ENCODE results near the gene ATAD2B.
A peak's percentile ranks its signal among the peaks of the same experiment; 100 is the strongest.
"Not testable (repeated sequence)": the region's sequence is repeated elsewhere in the genome, so short reads cannot be mapped to it uniquely, and the experiment has no call there.

Gene ATAD2B

DNA sequence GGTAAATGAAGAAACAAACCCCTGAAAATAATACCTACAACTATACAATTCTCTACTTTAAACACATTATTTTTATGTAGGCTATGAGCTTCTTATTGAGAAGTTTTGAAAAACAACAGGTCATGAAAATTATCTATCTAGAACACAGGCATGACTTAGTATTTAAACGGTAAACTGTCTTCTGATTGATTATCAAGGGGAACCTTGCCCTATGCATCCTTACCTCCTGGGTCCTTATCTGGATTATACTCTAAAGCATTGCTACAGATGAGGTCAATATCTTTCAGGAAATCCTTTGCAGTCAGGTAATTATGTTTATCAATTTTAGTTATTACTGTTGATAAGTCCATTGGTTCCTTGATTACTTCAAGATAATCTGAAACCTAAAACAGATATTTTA lies 144.3 kb downstream of the ATAD2B start:
- no peak for DNase-seq

DNA sequence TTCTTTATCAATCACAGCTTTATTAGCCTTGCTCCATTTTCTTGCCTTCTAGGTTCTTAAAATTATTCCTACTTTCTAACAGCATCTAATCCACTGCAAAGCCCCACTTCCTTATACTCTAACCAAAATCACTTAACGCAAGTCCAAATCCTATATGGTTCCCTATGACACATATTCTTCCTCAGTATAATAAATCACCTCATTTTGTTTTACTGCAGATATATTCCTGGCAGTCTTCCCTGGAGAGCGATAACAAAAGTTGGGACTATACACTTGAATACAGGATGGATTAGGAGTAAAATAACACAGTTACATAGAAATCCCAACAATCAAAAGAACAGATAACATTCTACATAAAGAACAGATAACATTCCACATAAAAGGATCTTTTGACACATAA lies 144.8 kb downstream of the ATAD2B start:
- no peak for DNase-seq

DNA sequence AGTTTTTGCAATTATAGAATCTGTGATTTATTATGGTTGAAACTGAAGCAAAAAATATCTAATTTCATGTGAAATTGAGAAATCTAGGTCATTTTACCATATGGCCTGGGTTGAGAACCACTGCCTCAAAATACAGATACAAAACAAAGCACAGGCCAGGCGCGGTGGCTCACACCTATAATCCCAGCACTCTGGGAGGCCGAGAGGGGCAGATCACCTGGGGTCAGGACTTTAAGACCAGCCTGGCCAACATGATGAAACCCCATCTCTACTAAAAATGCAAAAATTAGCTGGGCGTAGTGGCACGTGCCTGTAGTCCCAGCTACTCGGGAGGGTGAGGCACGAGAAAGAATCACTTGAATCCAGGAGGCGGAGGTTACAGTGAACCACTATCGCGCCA lies 146.5 kb downstream of the ATAD2B start:
- not testable (repeated sequence) for DNase-seq

DNA sequence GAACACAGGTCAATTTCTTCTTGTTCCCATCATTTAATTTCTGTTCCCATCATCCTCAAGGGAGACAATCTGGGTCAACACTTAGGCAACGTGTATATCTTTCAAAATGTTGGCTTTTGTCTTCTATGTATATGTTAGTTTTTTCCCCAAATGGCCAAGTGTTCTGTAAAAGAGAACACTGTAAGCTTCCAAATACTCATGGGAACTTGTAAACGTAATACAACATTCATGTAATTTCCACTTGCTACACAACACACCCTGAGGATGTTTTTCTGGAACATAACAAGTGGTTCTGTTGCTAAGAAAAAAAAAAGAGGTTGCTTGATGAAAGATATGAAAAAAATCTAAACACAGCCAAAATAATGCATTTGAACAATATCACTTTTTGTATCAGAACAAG lies 149.1 kb downstream of the ATAD2B start:
- no peak for DNase-seq

DNA sequence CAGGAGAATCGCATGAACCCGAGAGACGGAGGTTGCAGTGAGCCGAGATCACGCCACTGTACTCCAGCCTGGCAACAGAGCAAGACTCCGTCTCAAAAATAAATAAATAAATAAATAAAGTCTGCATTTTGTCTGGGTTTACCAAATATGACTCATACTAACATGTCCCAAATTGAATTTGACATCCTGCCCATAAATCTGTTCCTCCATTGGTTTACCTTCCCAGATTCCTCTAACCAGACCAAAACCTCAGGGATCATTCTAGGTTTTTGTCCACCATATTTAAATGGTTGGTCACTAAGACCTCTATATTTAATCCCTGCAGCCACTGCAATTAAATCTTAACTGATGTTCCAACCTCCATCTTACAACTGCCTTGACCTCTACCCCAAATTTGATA lies 150.9 kb downstream of the ATAD2B start:
- DNase-seq, result no peak

DNA sequence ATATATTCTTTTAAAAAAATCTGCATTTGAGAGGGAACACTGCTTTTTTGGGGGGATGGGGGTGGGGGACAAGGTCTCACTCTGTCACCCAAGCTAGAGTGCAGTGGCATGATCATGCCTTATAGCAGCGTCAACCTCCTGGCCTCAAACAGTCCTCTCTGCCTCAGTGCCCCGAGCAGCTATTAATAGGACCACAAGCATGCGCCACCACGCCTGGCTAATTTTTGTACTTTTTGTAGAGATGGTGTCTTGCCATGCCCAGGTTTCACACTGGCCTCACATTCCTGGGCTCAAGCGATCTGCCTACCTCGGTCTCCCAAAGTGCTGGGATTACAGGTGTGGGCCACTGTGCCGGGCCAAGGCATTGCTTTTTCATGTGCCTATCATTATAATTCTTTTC lies 154.2 kb downstream of the ATAD2B start:
- no peak for DNase-seq

DNA sequence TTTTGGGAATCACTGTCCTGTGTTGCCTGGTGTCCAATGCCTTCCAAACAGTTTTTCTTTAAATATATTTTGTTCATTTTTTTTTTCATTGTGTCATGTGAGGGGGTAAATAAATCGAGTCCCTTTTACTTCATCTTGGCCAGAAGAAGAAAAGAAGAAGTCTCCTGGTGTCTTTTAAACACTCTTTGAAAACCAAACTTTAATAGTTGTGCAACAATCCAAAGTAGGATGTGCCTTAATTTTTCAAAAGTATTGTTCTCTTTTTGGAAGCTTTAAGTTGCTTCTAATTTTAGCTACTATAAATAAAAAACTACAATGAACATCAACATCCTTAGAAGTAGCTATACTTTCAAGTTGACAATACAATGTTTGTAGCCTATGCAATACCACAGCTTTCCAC lies 154.9 kb downstream of the ATAD2B start:
- DNase-seq, result no peak

DNA sequence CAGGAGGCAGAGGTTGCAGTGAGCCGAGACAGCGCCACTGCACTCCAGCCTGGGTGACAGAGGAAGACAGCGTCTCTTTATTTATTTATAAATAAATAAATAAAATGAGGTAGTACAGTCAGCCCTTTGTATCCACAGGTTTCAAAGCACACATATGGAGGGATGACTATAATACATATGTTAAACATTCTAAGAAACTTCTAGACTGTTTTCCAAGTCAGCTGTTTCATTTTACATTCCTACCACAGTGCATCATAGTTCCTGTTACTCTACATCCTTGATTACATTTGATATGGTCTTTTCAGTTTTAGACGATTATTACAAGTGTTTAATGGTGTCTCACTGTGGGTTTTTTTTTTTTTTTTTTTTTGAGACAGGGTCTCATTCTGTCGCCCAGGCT lies 157.6 kb downstream of the ATAD2B start:
- DNase-seq, result no peak

DNA sequence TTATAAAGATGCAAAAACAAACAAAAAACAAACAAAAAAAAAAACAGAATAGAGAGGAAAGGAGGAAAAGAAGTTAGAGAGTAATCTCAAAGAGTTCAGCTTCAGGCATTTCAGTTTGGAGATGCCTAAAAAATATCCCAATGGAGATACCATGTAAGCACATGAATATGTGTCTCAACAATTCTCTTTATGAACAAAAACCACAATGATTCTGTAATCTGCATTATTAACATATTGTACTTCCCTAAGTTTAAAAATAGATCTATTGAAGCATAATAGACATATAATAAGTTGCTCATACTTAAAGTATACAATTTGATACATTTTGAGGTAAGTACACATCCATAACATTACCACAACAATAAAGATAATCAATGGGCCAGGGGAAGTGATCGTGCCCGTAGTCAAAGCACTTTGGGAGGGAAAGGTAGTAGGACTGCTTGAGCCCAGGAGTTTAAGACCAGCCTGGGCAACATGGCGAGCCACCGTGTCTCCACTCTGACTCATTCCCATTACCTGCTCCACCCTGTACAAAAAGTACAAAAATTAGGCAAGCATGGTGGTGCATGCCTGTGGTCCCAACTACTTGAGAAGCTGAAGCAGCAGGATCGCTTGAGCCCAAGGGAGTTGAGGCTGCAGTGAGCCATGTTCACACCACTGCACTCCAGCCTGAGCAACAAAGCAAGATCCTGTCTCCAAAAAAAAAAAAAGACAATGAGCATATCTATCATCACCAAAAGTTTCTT lies 158.9 kb downstream of the ATAD2B start:
- DNase-seq, result no peak

DNA sequence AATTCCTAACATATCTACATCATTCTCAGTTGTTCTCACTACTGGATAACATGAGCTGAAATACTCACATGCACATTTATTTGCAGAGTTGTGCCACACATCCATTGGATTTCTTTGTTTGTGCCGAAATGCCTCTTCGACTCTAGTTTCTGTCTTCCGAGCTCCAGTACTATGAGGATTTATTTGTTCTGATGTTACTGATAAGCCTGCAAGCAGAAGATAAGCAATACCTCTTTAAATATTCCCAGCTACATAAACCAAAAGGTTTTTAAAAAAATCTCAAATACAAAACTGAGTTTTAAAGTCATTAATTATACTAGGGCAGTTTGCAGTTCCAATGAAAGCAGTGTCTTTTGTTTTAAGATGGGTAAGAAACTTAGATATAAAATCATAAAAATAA lies 164.8 kb downstream of the ATAD2B start:
- DNase-seq, result no peak

DNA sequence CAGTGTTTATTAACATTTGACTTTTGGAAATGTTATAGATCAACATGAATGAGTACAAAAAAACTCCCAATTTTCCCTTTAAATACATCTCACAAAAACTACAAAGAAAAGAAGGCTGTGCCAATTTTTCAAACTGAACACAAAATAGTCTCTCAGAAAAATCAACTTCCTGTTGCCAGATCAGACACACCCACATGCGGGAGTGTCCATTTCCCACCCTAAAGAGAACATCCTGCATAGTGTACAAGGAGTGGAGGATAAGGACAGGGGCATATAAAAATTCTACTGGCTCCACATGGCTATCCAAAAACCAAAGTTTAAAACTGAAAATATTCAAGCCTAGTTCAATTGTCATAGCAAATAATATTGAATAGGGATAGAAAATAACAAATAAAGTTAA lies 165.3 kb downstream of the ATAD2B start:
- no peak for DNase-seq

DNA sequence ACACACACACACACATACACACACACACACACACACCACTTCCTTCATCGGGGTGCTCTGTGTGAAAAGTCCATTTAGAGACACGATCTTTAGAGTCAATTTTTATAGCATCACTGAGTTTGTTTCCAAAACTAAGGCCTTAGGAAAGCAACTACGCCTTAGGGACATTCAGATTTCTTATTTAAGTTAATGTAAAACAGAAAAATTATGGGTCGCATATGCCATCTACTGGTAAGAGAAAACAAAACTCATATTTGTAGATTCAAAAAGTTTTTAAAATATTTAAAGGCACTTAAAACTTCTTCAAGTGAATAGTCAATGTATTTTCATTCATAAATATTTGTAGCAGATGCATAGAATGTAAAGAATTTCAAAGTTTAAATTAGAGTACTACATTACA lies 166.2 kb downstream of the ATAD2B start:
- peak; percentile 20 for DNase-seq

DNA sequence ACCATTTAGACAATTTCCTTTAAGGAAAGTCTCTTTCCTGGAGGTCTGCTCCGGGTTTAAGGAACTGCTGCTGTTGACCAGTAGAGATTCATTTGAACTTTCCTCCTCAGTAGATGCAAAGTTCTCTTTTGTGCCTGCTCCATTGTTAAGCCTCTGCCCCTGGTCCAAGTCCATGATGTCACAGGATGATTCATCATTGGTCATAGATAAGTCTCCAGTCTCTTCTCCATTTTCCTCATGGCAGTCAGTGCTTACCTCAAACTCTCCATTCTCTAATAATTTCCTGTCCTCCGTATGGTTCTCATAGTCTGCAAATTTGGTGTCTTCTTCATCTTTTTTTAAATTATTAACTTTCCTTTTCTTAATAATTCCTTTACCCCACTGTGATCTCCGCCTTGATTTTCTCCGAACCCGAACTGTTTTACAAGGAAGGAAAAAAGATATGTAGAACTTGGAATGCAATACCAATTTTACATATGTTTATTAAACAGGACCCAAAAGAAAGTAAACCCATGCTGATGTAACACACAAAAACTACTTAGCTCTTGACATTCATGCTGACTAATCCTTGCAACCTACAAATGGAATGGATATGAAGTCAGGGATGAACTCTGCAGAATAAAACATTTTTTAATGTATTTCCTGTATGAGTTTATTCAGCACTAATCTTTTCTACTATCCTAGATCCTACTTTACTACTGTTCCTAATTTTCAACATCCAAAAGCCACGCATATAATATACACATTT lies 169.1 kb downstream of the ATAD2B start:
- no peak for DNase-seq

DNA sequence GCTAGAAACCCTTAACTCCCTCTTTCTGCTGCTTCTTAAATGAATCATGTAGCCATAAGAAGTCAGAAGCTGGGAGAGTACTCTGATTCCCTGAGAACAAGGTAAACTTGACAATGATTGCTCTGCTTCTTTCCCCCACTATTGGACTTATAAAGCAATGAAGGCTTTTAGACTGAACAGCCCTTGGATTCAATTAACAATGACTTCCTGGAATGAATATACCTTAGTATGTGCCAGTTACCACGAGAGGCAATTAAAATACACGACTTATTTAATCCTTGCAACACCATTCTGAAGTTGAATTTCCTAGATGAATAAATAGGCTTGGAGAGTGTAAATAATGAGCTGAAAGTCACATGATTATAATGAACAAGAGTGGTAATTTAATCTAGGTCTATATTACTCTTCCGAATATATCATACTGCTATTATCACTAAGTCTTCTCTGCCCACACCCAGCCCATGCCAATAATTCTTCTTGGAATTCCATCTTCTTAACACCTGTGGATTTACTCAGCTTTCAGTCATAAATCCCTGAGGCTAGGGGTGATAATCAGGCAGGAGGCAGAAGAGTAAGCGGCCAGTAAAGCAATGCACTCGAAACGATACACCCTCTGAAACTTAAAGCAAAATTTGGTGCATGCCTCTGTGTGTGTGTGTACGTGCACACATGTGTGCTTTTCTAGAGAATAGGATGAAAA lies 170.2 kb downstream of the ATAD2B start:
- peak; percentile 14 for DNase-seq

DNA sequence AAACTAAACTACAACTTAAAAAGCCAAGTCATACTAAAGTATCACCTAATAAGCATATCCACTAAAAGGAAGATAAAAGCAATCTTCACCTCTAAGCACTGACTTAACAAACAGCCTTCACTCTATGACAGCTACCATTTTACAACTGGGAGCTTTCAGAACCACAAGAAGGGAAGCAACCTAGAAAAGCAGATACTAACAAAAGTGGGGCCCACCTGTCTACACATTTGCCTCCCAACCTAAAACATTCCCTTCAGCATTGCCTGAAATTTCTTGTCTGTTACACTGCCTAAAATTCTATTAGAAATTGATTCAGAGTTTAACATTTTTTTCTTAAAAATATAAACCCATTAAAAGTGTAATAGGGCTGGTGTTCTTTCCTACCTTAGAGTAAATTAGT lies 172.0 kb downstream of the ATAD2B start:
- DNase-seq, result no peak

DNA sequence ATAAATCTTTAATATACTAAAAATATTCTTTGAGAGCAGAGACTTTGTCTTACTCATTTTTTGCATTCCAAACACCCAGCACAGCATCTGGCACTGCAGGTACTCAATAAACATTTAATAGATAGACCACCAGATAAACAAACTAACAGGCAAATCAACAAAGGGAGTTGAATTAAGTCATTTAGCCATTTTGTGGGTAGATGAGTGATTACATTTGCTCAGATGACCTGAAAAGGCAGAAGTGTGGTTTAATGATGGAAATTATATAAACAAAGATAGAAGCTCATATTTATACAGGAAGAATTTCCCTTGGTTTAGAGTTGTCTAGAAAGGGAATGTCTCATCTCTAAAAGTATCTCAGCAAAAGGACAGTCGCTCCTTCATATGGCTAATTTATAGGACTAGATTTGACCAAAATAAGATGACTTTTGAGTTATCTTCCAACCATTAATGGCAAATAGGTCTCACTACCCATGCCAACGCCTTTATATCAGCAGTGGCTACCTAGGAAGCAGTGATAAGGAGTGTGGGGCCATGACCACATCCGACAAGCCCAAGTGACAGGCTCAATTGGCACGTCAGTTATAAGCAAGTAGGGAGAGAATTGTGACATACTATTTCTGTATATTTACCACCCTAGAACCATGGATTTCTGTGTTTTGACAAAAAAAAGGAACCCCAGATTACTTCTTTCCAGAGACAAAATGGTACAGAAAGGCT lies 173.5 kb downstream of the ATAD2B start:
- DNase-seq, result no peak

DNA sequence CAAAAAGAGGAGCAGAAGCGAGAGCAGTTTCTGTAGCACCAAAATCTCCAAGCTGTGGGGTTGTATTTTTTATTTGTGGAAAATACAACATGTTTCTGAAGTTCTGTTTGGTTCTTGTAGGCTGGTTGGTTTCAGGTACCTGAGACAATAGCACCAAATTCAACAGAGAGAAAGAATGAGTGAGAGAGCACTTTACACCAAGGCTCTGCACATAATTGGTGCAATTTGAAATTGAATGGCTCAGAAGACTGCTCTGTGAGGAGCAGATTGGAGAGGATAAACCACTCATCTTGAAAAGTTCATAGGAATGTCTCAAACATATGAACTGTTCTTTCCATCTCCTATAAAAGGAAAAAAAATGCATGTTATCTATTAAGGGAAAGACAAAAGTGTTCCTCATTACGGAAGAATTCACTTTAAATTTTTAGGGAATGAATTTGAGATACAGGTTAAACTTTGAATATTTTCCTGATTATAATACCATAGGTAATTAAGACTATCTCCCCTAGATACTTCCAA lies 175.1 kb downstream of the ATAD2B start:
- DNase-seq, result no peak

DNA sequence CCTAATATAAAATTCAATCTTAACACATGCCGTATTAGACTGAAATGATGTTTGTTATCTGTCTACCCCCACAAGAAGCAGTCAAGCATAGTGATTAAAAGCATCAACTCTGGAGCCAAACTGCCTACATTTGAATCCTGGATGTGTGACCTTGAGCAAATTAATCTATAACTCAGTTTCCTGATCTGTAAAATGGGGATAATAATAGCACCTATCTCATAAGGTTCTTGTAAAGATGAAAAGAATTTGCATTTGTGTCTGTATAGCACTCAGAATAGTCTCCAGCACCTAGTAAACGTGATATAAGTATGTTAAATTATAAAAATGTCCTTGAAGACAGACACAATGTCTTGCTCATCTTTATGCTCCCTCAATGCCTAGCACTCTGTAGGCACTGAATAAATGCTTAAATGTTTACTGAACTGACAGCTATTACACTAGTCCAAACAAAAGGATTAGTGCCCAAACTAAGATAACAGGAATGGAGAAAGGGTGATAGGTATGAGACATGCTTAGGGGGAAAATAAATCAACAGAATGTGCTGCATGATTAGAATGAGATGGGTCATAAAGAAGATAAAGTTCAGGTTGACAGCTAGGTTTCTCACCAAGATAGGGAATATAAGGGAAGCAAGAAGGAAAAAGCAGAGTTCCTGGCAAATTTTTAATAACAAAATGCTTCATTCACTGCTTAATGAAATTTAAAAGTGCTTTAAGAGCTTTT lies 180.6 kb downstream of the ATAD2B start:
- peak; percentile 48 for DNase-seq

DNA sequence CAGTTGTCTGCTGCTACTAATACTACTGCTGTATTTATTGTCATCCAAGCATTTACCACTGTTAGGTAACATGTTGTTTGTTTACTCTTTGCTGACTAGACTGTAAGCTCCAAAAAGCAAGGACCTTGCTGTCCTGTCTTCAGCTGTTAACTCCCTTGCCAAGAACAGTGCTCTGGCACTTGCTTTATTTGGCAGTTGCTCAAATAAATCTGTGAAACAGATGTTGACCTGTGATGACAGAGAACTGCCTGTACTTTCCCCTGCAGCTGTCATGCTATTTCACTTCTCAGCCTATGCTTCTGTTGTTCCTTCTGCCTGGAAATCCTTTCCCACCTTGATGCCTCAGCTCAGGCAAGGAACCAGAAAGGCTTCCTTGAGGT lies 181.2 kb downstream of the ATAD2B start:
- DNase-seq, result no peak

DNA sequence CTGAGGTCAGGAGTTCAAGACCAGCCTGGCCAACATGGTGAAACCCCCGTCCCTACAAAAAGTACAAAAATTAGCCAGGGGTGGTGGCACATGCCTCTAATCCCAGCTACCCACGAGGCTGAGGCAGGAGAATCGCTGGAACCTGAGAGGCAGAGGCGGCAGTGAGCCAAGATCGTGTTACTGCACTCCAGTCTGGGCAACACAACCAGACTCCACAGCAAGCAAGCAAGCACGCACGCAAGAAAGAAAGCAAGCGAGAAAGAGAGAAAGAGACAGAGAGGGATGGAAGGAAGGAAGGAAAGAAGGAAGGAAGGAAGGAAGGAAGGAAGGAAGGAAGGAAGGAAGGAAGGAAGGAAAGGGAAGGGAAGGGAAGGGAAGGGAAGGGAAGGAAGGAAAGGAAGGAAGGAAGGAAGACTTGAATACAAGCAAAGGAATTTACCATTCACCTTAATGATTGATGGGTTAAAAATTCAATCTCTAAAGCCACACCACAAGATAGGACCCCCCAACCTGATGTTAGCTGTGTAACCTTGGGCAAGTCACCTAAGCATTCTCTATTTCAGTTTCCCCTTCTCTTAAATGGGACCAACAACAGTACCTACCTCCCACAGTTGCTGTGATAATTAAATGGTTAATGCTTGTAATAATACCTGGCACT lies 181.7 kb downstream of the ATAD2B start:
- no peak for DNase-seq

DNA sequence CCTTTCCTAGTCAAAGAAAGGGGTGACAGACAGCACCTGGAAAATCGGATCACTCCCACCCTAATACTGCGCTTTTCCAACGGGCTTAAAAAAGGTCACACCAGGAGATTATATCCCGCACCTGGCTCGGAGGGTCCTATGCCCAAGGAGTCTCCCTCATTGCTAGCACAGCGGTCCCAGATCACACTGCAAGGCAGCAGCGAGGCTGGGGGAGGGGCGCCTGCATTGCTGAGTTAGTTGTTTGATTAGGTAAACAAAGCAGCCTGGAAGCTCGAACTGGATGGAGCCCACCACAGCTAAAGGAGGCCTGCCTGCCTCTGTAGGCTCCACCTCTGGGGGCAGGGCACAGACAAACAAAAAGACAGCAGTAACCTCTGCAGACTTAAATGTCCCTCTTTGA lies 190.1 kb downstream of the ATAD2B start:
- DNase-seq, result not testable (repeated sequence)

DNA sequence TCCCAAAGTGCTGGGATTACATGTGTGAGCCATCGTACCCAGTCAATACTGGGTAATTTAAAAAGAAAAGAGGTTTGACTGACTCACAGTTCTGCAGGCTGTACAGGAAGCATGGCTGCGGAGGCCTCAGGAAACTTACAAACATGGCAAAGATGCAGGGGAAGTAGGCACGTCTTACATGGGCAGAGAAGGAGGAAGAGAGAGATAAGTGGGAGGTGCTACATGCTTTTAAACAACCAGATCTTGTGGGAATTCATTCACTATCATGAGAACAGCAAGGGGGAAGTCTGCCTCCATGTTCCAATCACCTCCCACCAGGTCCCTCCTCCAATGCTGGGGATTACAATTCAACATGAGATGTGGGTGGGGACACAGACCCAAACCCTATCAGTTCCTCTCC lies 192.5 kb downstream of the ATAD2B start:
- no peak for DNase-seq

Measured in DMS79 (cell line).